Natural killer cell (primary cell): ENCODE results near the gene SF3B1. TPM values are rescaled to one million over a fixed set of nuclear protein-coding genes. Genes with fewer than 3 reads are reported as not detected.
A peak's percentile ranks its signal among the peaks of the same experiment; 100 is the strongest.
"Not testable (repeated sequence)": the region's sequence is repeated elsewhere in the genome, so short reads cannot be mapped to it uniquely, and the experiment has no call there.

ENCODE experiments used
- ATAC-seq, 3 donors: fragments of 150-1000 bp in 2 of 3; fragments of 200-7000 bp in 1 of 3; cut with Tn5 transposase; 1 replicate in 1 of 3; 2 replicates in 2 of 3; pipeline ENCODE4 v1.10.0; 2021; ENCODE audit warnings: mild to moderate bottlenecking in 2 of 3, moderate library complexity in 2 of 3
- DNase-seq, 2 donors: peaks; one replicate each; pipeline versions ENCODE4 v3.0.0 to v3.0.0-alpha.2; 2013 to 2021; ENCODE audit warnings: mixed read lengths in 1 of 2
- H3K27ac ChIP-seq: one replicate; pipeline ENCODE4 v1.5.1; 2013; ENCODE audit warnings: mild to moderate bottlenecking, low read length
- H3K27me3 ChIP-seq: one replicate; pipeline ENCODE4 v1.6.1; 2013; ENCODE audit warnings: low read length; ENCODE audit not compliant: control insufficient read depth, insufficient read depth
- H3K36me3 ChIP-seq: one replicate; pipeline ENCODE4 v1.6.1; 2013; ENCODE audit warnings: low read length; ENCODE audit not compliant: control insufficient read depth, insufficient read depth
- H3K4me1 ChIP-seq: one replicate; pipeline ENCODE4 v1.6.1; 2013; ENCODE audit warnings: low read length; ENCODE audit not compliant: control insufficient read depth, insufficient read depth
- H3K4me3 ChIP-seq: one replicate; pipeline ENCODE4 v1.5.1; 2013; ENCODE audit warnings: low read length
- H3K9me3 ChIP-seq: one replicate; pipeline ENCODE4 v1.6.1; 2013; ENCODE audit warnings: low read length; ENCODE audit not compliant: control insufficient read depth, insufficient read depth
- H3K27ac Mint-ChIP-seq, 2 donors: one replicate each; pipeline ENCODE4 v1.8.0; 2022; ENCODE audit warnings: mild to moderate bottlenecking in 2 of 2, mixed read lengths in 2 of 2, moderate library complexity in 1 of 2
- H3K27me3 Mint-ChIP-seq, 2 donors: one replicate each; pipeline ENCODE4 v1.8.0; 2022; ENCODE audit warnings: low read depth in 2 of 2, mixed read lengths in 2 of 2
- H3K36me3 Mint-ChIP-seq: one replicate; pipeline ENCODE4 v1.8.0; 2022; ENCODE audit warnings: mixed read lengths
- H3K4me1 Mint-ChIP-seq, 2 donors: one replicate each; pipeline ENCODE4 v1.8.0; 2022; ENCODE audit warnings: mixed read lengths in 2 of 2
- H3K4me3 Mint-ChIP-seq: one replicate; pipeline ENCODE4 v1.8.0; 2022; ENCODE audit warnings: mild to moderate bottlenecking, moderate library complexity, mixed read lengths
- H3K9me3 Mint-ChIP-seq, 2 donors: one replicate each; pipeline ENCODE4 v1.8.0; 2022; ENCODE audit warnings: mixed read lengths in 2 of 2
- CTCF ChIP-seq: fragments of 200-600 bp; IDR thresholded peaks from one replicate; pipeline ENCODE4 v1.8.0; 2022; ENCODE audit warnings: antibody characterized with exemption
- WGBS: methylation state at CpG from one replicate; pipeline ENCODE4 v1.1.7; 2013; ENCODE audit warnings: missing lambda C conversion rate; ENCODE audit not compliant: insufficient coverage; 5-methylcytosine and 5-hydroxymethylcytosine counted together
- intact Hi-C: fragments of 100-400 bp; cut with micrococcal nuclease; formaldehyde crosslinking; loops from one replicate; pipeline ENCODE4 v1.14.2; 2022
- total RNA-seq, 4 donors: library from RNA; stranded (reverse); fragments of 120-200 nt in 1 of 4; gene quantifications; one replicate each; pipeline versions ENCODE4 v1.2.3 to v1.2.4, GENCODE V29; 2013 to 2022

The SF3B1 gene
- total RNA-seq, 3 donors from 2014 or later (not counting 1 experiment from before 2014, with no cell fraction given): 387 to 472 (median 447) TPM

GRCh38 chr2:197372592-197372991, 62.2 kb downstream of the SF3B1 start:
- no peaks in the 10 kb centered on the region for H3K9me3 Mint-ChIP-seq

GRCh38 chr2:197370664-197371063, 64.2 kb downstream of the SF3B1 start:
- H3K9me3 ChIP-seq, H3K27ac Mint-ChIP-seq, H3K4me3 ChIP-seq, H3K4me1 ChIP-seq, H3K27me3 Mint-ChIP-seq, ATAC-seq, H3K27ac ChIP-seq, H3K27me3 ChIP-seq, H3K36me3 ChIP-seq, H3K36me3 Mint-ChIP-seq, H3K4me3 Mint-ChIP-seq, intact Hi-C loops, H3K9me3 Mint-ChIP-seq, DNase-seq: not testable (repeated sequence)
- 98% methylated on average over 30 of the region's 31 CpGs for WGBS
- H3K4me1 Mint-ChIP-seq: peaks cover 11% of the 10 kb centered on the region in 2 donors

More at GRCh38 chr2:197372592-197372991, 62.2 kb downstream of the SF3B1 start:
- Mint-ChIP-seq H3K36me3 (no peaks in the 10 kb centered on the region), H3K27me3 (peaks cover 0 to 2% of the 10 kb centered on the region in 2 donors), H3K4me1 (peaks cover 11% of the 10 kb centered on the region in 2 donors), H3K4me3 (no peak overlapping the region), H3K27ac (no peak overlapping the region)
- 91% methylated on average over 1 of the region's 3 CpGs for WGBS
- H3K27me3 ChIP-seq: no peaks in the 10 kb centered on the region
- H3K27ac ChIP-seq: no peak overlapping the region
- no peak for DNase-seq
- peaks cover 6% of the 10 kb centered on the region for H3K4me1 ChIP-seq
- no peaks in the 10 kb centered on the region for H3K9me3 ChIP-seq
- H3K36me3 ChIP-seq: no peaks in the 10 kb centered on the region
- no peak overlapping the region for H3K4me3 ChIP-seq
- ATAC-seq: no peak
- no peak for TF ChIP-seq CTCF
- intact Hi-C loops: no loop called here

- 43% methylated on average over 3 of the region's 4 CpGs for WGBS
- Mint-ChIP-seq H3K27ac (peak overlapping the region; percentile 12 to 43), H3K9me3 (no peaks in the 10 kb centered on the region), H3K4me3 (no peak overlapping the region), H3K27me3 (peaks cover 0 to 2% of the 10 kb centered on the region in 2 donors), H3K4me1 (peaks cover 11% of the 10 kb centered on the region in 2 donors), H3K36me3 (no peaks in the 10 kb centered on the region)
- DNase-seq (no peak), ATAC-seq (no peak)
- H3K36me3 ChIP-seq: no peaks in the 10 kb centered on the region
- no peaks in the 10 kb centered on the region for H3K27me3 ChIP-seq
- no peak overlapping the region for H3K27ac ChIP-seq
- intact Hi-C loops: no loop called here
- no peak for TF ChIP-seq CTCF
- no peak overlapping the region for H3K4me3 ChIP-seq
- H3K4me1 ChIP-seq: peaks cover 6% of the 10 kb centered on the region
- H3K9me3 ChIP-seq: no peaks in the 10 kb centered on the region
Observed at GRCh38 chr2:197369933-197370320, 64.9 kb downstream of the SF3B1 start.

- H3K4me1 Mint-ChIP-seq: peaks cover 11% of the 10 kb centered on the region in 2 donors
- Histone ChIP-seq H3K27me3 (no peaks in the 10 kb centered on the region), H3K4me3 (no peak overlapping the region), H3K9me3 (no peaks in the 10 kb centered on the region), H3K27ac (no peak overlapping the region), H3K36me3 (no peaks in the 10 kb centered on the region), H3K4me1 (peaks cover 6% of the 10 kb centered on the region)
- no peak for TF ChIP-seq CTCF
- no peaks in the 10 kb centered on the region for H3K36me3 Mint-ChIP-seq
- H3K27ac Mint-ChIP-seq: peak overlapping the region; percentile 12 to 43
- ATAC-seq: no peak
- peaks cover 0 to 2% of the 10 kb centered on the region in 2 donors for H3K27me3 Mint-ChIP-seq
- intact Hi-C loops: no loop called here
- WGBS: 49% methylated on average over 5 of the region's 5 CpGs
- no peak for DNase-seq
- no peaks in the 10 kb centered on the region for H3K9me3 Mint-ChIP-seq
- H3K4me3 Mint-ChIP-seq: no peak overlapping the region
Observed at GRCh38 chr2:197369228-197369932, 65.4 kb downstream of the SF3B1 start.
